Esophagus muscularis mucosa (tissue), 4 donors: Measurements from ENCODE around the gene CENPP. TPM values are rescaled to one million over a fixed set of nuclear protein-coding genes. Genes with fewer than 3 reads are reported as not detected.
"Not testable (repeated sequence)": the region's sequence is repeated elsewhere in the genome, so short reads cannot be mapped to it uniquely, and the experiment has no call there.

ENCODE experiments used
- DNase-seq: peaks from one replicate; pipeline ENCODE4 v3.0.0-alpha.2; 2017; ENCODE audit errors: extremely low spot score
- H3K27ac ChIP-seq, 4 donors: fragments of 200-600 bp; sonication (generic); replicated peaks in 1 of 4; 1 replicate in 3 of 4; 2 replicates in 1 of 4; pipeline ENCODE4 v1.5.1; 2016 to 2019; ENCODE audit warnings: mild to moderate bottlenecking in 1 of 4
- H3K27me3 ChIP-seq, 4 donors: fragments of 200-600 bp; sonication (generic); one replicate each; pipeline versions ENCODE4 v1.5.1 to v1.6.0; 2016 to 2019
- H3K36me3 ChIP-seq, 4 donors: fragments of 200-600 bp; sonication (generic); one replicate each; pipeline ENCODE4 v1.5.1; 2016 to 2019
- H3K4me1 ChIP-seq, 4 donors: fragments of 200-600 bp; sonication (generic); one replicate each; pipeline ENCODE4 v1.5.1; 2016 to 2019
- H3K4me3 ChIP-seq, 4 donors: fragments of 200-600 bp; sonication (generic); 1 replicate in 2 of 4; 2 replicates in 2 of 4; pipeline ENCODE4 v1.5.1; 2016 to 2019; ENCODE audit warnings: mild to moderate bottlenecking in 4 of 4, moderate library complexity in 1 of 4
- H3K9me3 ChIP-seq, 4 donors: fragments of 200-600 bp; sonication (generic); 1 replicate in 3 of 4; 2 replicates in 1 of 4; pipeline ENCODE4 v1.5.1; 2016 to 2019
- CTCF ChIP-seq, 3 experiments: fragments of 200-600 bp in 2 of 3; fragments of 450-650 bp in 1 of 3; sonication (generic) in 2 of 3; IDR thresholded peaks; one replicate each; pipeline ENCODE4 v1.5.1; 2017 to 2019; ENCODE audit warnings: antibody characterized with exemption in 3 of 3, mild to moderate bottlenecking in 2 of 3, moderate library complexity in 1 of 3
- EP300 ChIP-seq: sonication (generic); formaldehyde crosslinking; IDR thresholded peaks from one replicate; pipeline ENCODE4 v1.6.1; 2017; ENCODE audit warnings: antibody characterized with exemption
- POLR2A ChIP-seq: fragments of 450-650 bp; IDR thresholded peaks from one replicate; pipeline ENCODE4 v1.6.1; 2017; ENCODE audit warnings: antibody characterized with exemption, moderate library complexity, mild to moderate bottlenecking, low read depth
- POLR2AphosphoS5 ChIP-seq, 2 donors: sonication (generic); formaldehyde crosslinking; IDR thresholded peaks; one replicate each; pipeline ENCODE4 v1.6.1; 2017; ENCODE audit warnings: antibody characterized with exemption in 2 of 2
- WGBS: methylation state at CpG from one replicate; pipeline ENCODE4 v1.1.5; 2018; 5-methylcytosine and 5-hydroxymethylcytosine counted together
- intact Hi-C: fragments of 100-400 bp; cut with DNase I; formaldehyde crosslinking; loops from one replicate; pipeline ENCODE4 v1.15.1; 2023
- total RNA-seq, 4 donors: library from RNA; depleted of rRNA; stranded (reverse); fragments of >200 nt; gene quantifications; one replicate each; pipeline versions ENCODE4 v1.1.0 to v1.2.1, GENCODE V29; 2016

Gene CENPP
- total RNA-seq, 4 donors from 2014 or later = 1.0 to 5.8 (median 2.0) TPM

- Histone ChIP-seq H3K27ac (peak overlapping the region; percentile 38 to 52 (median 43)), H3K9me3 (no peaks in the 10 kb centered on the region), H3K4me3 (peak overlapping the region; percentile 2 to 35 (median 18)), H3K36me3 (no peaks in the 10 kb centered on the region), H3K4me1 (peaks cover 4 to 64% (median 53%) of the 10 kb centered on the region in 4 donors), H3K27me3 (no peaks in the 10 kb centered on the region)
- 22% methylated on average over 3 of the region's 3 CpGs for WGBS
- intact Hi-C loops = no loop called here
- DNase-seq = no peak
- TF ChIP-seq POLR2AphosphoS5 (IDR thresholded peaks at IDR 0.05) (peak; percentile 19 to 55), POLR2A (no peak)
Observed at GRCh38 chr9:92406477-92406876, 80.7 kb downstream of the CENPP start.

- H3K9me3 ChIP-seq = no peaks in the 10 kb centered on the region
- intact Hi-C loops = no loop called here
- 92% methylated on average over 2 of the region's 2 CpGs for WGBS
- no peak for TF ChIP-seq POLR2A
- no peak for TF ChIP-seq EP300
- H3K4me1 ChIP-seq = peaks cover 4 to 52% (median 42%) of the 10 kb centered on the region in 4 donors
- H3K36me3 ChIP-seq = no peaks in the 10 kb centered on the region
- H3K4me3 ChIP-seq = no peak overlapping the region
- H3K27ac ChIP-seq = peak overlapping the region in 1 of 4 donors; percentile 52
- no peaks in the 10 kb centered on the region for H3K27me3 ChIP-seq
- no peak for DNase-seq
Observed at GRCh38 chr9:92407818-92408217, 82.1 kb downstream of the CENPP start.

- DNase-seq = no peak
- Histone ChIP-seq H3K27me3 (no peaks in the 10 kb centered on the region), H3K36me3 (no peaks in the 10 kb centered on the region), H3K9me3 (no peaks in the 10 kb centered on the region), H3K27ac (no peak overlapping the region), H3K4me1 (peaks cover 4 to 41% (median 37%) of the 10 kb centered on the region in 4 donors), H3K4me3 (no peak overlapping the region)
- 93% methylated on average over 2 of the region's 2 CpGs for WGBS
- TF ChIP-seq CTCF (IDR thresholded peaks at IDR 0.05) = no peak
- no peak for TF ChIP-seq POLR2A
- TF ChIP-seq POLR2AphosphoS5 (IDR thresholded peaks at IDR 0.05) = no peak
- no peak for TF ChIP-seq EP300
- intact Hi-C loops = no loop called here
Observed at GRCh38 chr9:92408747-92409478, 83.2 kb downstream of the CENPP start.

GRCh38 chr9:92411157-92411556 is 85.4 kb downstream of the CENPP start:
- H3K9me3 ChIP-seq, H3K4me3 ChIP-seq, H3K27me3 ChIP-seq, intact Hi-C loops, DNase-seq, H3K36me3 ChIP-seq: not testable (repeated sequence)
- WGBS = 73% methylated on average over 4 of the region's 4 CpGs
- H3K27ac ChIP-seq = peak overlapping the region in 2 of 4 donors; percentile 8 to 42
- H3K4me1 ChIP-seq = peaks cover 0 to 23% (median 19%) of the 10 kb centered on the region in 4 donors

- Histone ChIP-seq H3K27ac (no peak overlapping the region), H3K4me1 (peaks cover 0 to 12% (median 11%) of the 10 kb centered on the region in 4 donors), H3K9me3 (no peaks in the 10 kb centered on the region), H3K27me3 (no peaks in the 10 kb centered on the region), H3K36me3 (no peaks in the 10 kb centered on the region), H3K4me3 (no peak overlapping the region)
- WGBS = 28% methylated on average over 1 of the region's 1 CpG
- no peak for DNase-seq
- intact Hi-C loops = no loop called here
- no peak for TF ChIP-seq POLR2A
- TF ChIP-seq EP300 = no peak
- TF ChIP-seq POLR2AphosphoS5 (IDR thresholded peaks at IDR 0.05) = no peak
- no peak for TF ChIP-seq CTCF (IDR thresholded peaks at IDR 0.05)
Observed at GRCh38 chr9:92414566-92414965, 88.8 kb downstream of the CENPP start.

- no peak overlapping the region for H3K27ac ChIP-seq
Observed at GRCh38 chr9:92422611-92423338, 97.0 kb downstream of the CENPP start.

More at GRCh38 chr9:92422611-92423338, 97.0 kb downstream of the CENPP start:
- TF ChIP-seq EP300 = no peak
- no peak for TF ChIP-seq CTCF (IDR thresholded peaks at IDR 0.05)
- TF ChIP-seq POLR2A = no peak
- TF ChIP-seq POLR2AphosphoS5 (IDR thresholded peaks at IDR 0.05) = no peak
- DNase-seq = no peak
- Histone ChIP-seq H3K4me1 (peaks cover 0 to 35% (median 28%) of the 10 kb centered on the region in 4 donors), H3K4me3 (peak overlapping the region; percentile 28 to 39 (median 34)), H3K36me3 (no peaks in the 10 kb centered on the region), H3K9me3 (no peaks in the 10 kb centered on the region), H3K27me3 (no peaks in the 10 kb centered on the region)
- WGBS = 87% methylated on average over 2 of the region's 2 CpGs
- intact Hi-C loops = no loop called here
